IMR-90 (cell line): ENCODE data around the gene CNPY2. TPM values are rescaled to one million over a fixed set of nuclear protein-coding genes. Genes with fewer than 3 reads are reported as not detected.
"Not testable (repeated sequence)": the region's sequence is repeated elsewhere in the genome, so short reads cannot be mapped to it uniquely, and the experiment has no call there.

Experiments
- ATAC-seq: fragments of 200-7000 bp; cut with Tn5 transposase; 2 replicates; pipeline ENCODE4 v1.9.1; 2020; ENCODE audit warnings: low read depth, mild to moderate bottlenecking, moderate library complexity
- BruUV-seq: library from RNA; stranded (reverse); fragments of 400-500 nt; replicated peaks from 2 replicates; lab custom pipeline; 2021; lab: Mats Ljungman, UMichigan
- CTCF ChIA-PET: fragments of 300-600 bp; formaldehyde crosslinking; extraction: SDS; loops from one replicate; lab custom pipeline; 2021; ENCODE audit warnings: antibody characterized with exemption; lab: Yijun Ruan, JAX
- POLR2A ChIA-PET: fragments of 300-600 bp; sonication (Branson Sonifier 250); formaldehyde crosslinking; loops from one replicate; lab custom pipeline; 2022; ENCODE audit warnings: antibody characterized with exemption; ENCODE audit not compliant: unreplicated experiment; lab: Charles Lee
- DNase-seq: peaks from one replicate; pipeline ENCODE4 v3.0.0; 2013
- H2AFZ ChIP-seq: replicated peaks from 2 replicates; pipeline ENCODE3; 2013; ENCODE audit warnings: low read length, mild to moderate bottlenecking; ENCODE audit not compliant: poor library complexity
- H2AK5ac ChIP-seq: 2 replicates; pipeline ENCODE4 v1.6.1; 2013; ENCODE audit warnings: low read depth, low read length, inconsistent platforms
- H2AK9ac ChIP-seq: replicated peaks from 2 replicates; pipeline ENCODE3; 2013; ENCODE audit warnings: mild to moderate bottlenecking, low read depth, low read length, moderate library complexity; ENCODE audit not compliant: poor library complexity
- H2BK120ac ChIP-seq: 2 replicates; pipeline ENCODE4 v1.6.1; 2013; ENCODE audit warnings: low read depth, low read length, inconsistent platforms
- H2BK15ac ChIP-seq: 3 replicates; pipeline ENCODE4 v1.6.1; 2013; ENCODE audit warnings: low read depth, low read length, inconsistent platforms
- H2BK20ac ChIP-seq: 2 replicates; pipeline ENCODE4 v1.6.1; 2013; ENCODE audit warnings: low read depth, mild to moderate bottlenecking, inconsistent platforms, low read length, moderate library complexity
- H2BK5ac ChIP-seq: 2 replicates; pipeline ENCODE4 v1.6.1; 2013; ENCODE audit warnings: mild to moderate bottlenecking, low read depth, low read length, inconsistent platforms; ENCODE audit not compliant: poor library complexity, severe bottlenecking
- H3K14ac ChIP-seq: replicated peaks from 2 replicates; pipeline ENCODE4 v1.6.1; 2013; ENCODE audit warnings: low read depth, low read length, inconsistent platforms
- H3K18ac ChIP-seq: 2 replicates; pipeline ENCODE4 v1.6.1; 2013; ENCODE audit warnings: low read depth, low read length, control low read depth
- H3K23ac ChIP-seq: 2 replicates; pipeline ENCODE4 v1.6.1; 2013; ENCODE audit warnings: low read depth, low read length, inconsistent platforms
- H3K27ac ChIP-seq: 2 replicates; pipeline ENCODE4 v1.5.1; 2013; ENCODE audit warnings: mild to moderate bottlenecking, control low read depth, low read length; ENCODE audit not compliant: insufficient read depth
- H3K27me3 ChIP-seq: 2 replicates; pipeline ENCODE4 v1.6.1; 2013; ENCODE audit warnings: low read length; ENCODE audit not compliant: control insufficient read depth, insufficient read depth
- H3K36me3 ChIP-seq: 2 replicates; pipeline ENCODE4 v1.6.1; 2013; ENCODE audit warnings: low read length, mixed read lengths; ENCODE audit not compliant: control insufficient read depth, insufficient read depth
- H3K4ac ChIP-seq: 2 replicates; pipeline ENCODE4 v1.6.1; 2013; ENCODE audit warnings: low read depth, low read length, inconsistent platforms
- H3K4me1 ChIP-seq: 2 replicates; pipeline ENCODE4 v1.6.1; 2013; ENCODE audit warnings: low read length, mixed read lengths; ENCODE audit not compliant: control insufficient read depth, insufficient read depth
- H3K4me2 ChIP-seq: 2 replicates; pipeline ENCODE4 v1.6.1; 2013; ENCODE audit warnings: low read depth, mild to moderate bottlenecking, control low read depth, low read length, moderate library complexity
- H3K4me3 ChIP-seq: 2 replicates; pipeline ENCODE4 v1.5.1; 2013; ENCODE audit warnings: low read depth, mild to moderate bottlenecking, control low read depth, low read length, moderate library complexity; ENCODE audit not compliant: insufficient read depth
- H3K56ac ChIP-seq: 2 replicates; pipeline ENCODE4 v1.6.1; 2013; ENCODE audit warnings: low read length, inconsistent platforms; ENCODE audit not compliant: insufficient read depth; ENCODE audit errors: extremely low read depth
- H3K79me1 ChIP-seq, 2 experiments: 2 replicates each; pipeline ENCODE4 v1.6.1; 2013; ENCODE audit warnings: low read length in 2 of 2, inconsistent platforms in 1 of 2, low read depth in 1 of 2
- H3K9ac ChIP-seq: 2 replicates; pipeline ENCODE4 v1.6.1; 2013; ENCODE audit warnings: low read depth, low read length, control low read depth
- H3K9me1 ChIP-seq: 2 replicates; pipeline ENCODE4 v1.6.1; 2013; ENCODE audit warnings: low read length, inconsistent platforms; ENCODE audit not compliant: insufficient read depth
- H3K9me3 ChIP-seq: 2 replicates; pipeline ENCODE4 v1.6.1; 2013; ENCODE audit warnings: low read length; ENCODE audit not compliant: control insufficient read depth, insufficient read depth
- H4K20me1 ChIP-seq: 2 replicates; pipeline ENCODE4 v1.6.1; 2013; ENCODE audit warnings: low read length, inconsistent platforms; ENCODE audit not compliant: insufficient read depth
- H4K5ac ChIP-seq: 2 replicates; pipeline ENCODE4 v1.6.1; 2013; ENCODE audit warnings: mild to moderate bottlenecking, low read depth, low read length, control low read depth
- H4K8ac ChIP-seq, 2 experiments: 2 replicates each; pipeline ENCODE4 v1.6.1; 2013; ENCODE audit warnings: low read depth in 2 of 2, low read length in 2 of 2, control low read depth in 1 of 2, inconsistent platforms in 1 of 2
- H4K91ac ChIP-seq: 2 replicates; pipeline ENCODE4 v1.6.1; 2013; ENCODE audit warnings: low read depth, low read length, inconsistent platforms; ENCODE audit not compliant: insufficient read depth
- WGBS, 2 experiments: methylation state at CpG; one replicate each; pipeline versions ENCODE4 v1.1.5 to v1.1.7; 2013; ENCODE audit warnings: missing lambda C conversion rate in 2 of 2; ENCODE audit not compliant: insufficient read length in 1 of 2; ENCODE audit errors: extremely low coverage in 2 of 2; 5-methylcytosine and 5-hydroxymethylcytosine counted together
- dilution Hi-C: fragments of 300-500 bp; cut with HindIII; formaldehyde crosslinking; loops from one replicate; pipeline ENCODE4 v1.14.3; 2018; ENCODE audit warnings: low sequenced_read_pairs; ENCODE audit not compliant: unreplicated experiment
- in situ Hi-C: fragments of 300-500 bp; cut with MboI; formaldehyde crosslinking; loops from 3 replicates; pipeline ENCODE4 v1.14.3; 2019; ENCODE audit warnings: low sequenced_read_pairs, inconsistent platforms, mixed read lengths
- intact Hi-C: fragments of 100-400 bp; cut with micrococcal nuclease; formaldehyde crosslinking; loops from 2 replicates; pipeline ENCODE4 v1.10.0; 2022
- polyA plus RNA-seq, 3 experiments: library from polyadenylated mRNA; depleted of rRNA; stranded (reverse); fragments of >200 nt; gene quantifications; 2 replicates each; pipeline ENCODE4 v1.2.3, GENCODE V29; 2012; ENCODE audit warnings: low replicate concordance in 1 of 3
- total RNA-seq: library from RNA; depleted of rRNA; stranded (reverse); fragments of >200 nt; gene quantifications from 2 replicates; pipeline ENCODE4 v1.2.3, GENCODE V29; 2012

Gene CNPY2
- total and polyA plus RNA-seq, 2 of the 4 experiments (the other 2 are of a cell fraction), result 65.2 to 175 TPM

GRCh38 chr12:56284263-56284662, 31.5 kb downstream of the CNPY2 start:
- H2AK5ac ChIP-seq, H3K4ac ChIP-seq, H3K14ac ChIP-seq, H3K27me3 ChIP-seq, H4K91ac ChIP-seq, DNase-seq, H2AK9ac ChIP-seq, H4K8ac ChIP-seq, dilution Hi-C loops, H2BK15ac ChIP-seq, POLR2A ChIA-PET, H3K4me2 ChIP-seq, H2BK5ac ChIP-seq, H2BK20ac ChIP-seq, H3K56ac ChIP-seq, H3K27ac ChIP-seq, H3K9ac ChIP-seq, H4K5ac ChIP-seq, intact Hi-C loops, H2AFZ ChIP-seq, ATAC-seq, H3K4me3 ChIP-seq, H2BK120ac ChIP-seq, BruUV-seq, H3K23ac ChIP-seq, H3K4me1 ChIP-seq, in situ Hi-C loops, H3K9me1 ChIP-seq, H3K18ac ChIP-seq, H3K9me3 ChIP-seq: not testable (repeated sequence)
- Histone ChIP-seq H3K79me1 (peaks cover 28 to 43% of the 10 kb centered on the region in 2 experiments), H3K36me3 (peaks cover 38% of the 10 kb centered on the region), H4K20me1 (peaks cover 14% of the 10 kb centered on the region)
- no CpG with 5 or more reads among the region's 5 CpGs for WGBS, 2 experiments
- CTCF ChIA-PET, result interaction anchor here (0.6 to 0.7 kb wide), 2 partner anchors 10 to 179 kb away, joined by 3 read pairs; no protein-coding TSS in a partner anchor
